K562 (cell line): ENCODE measurements around the gene ADPRH.

ENCODE experiments used
- ATF7 ChIP-seq: fragments of 450-650 bp; IDR thresholded peaks from 2 replicates; pipeline ENCODE4 v1.7.1; 2014; ENCODE audit warnings: mild to moderate bottlenecking, moderate library complexity
- BMI1 ChIP-seq: fragments of 150-350 bp; IDR thresholded peaks from 2 replicates; pipeline ENCODE4 v1.6.1; 2014; ENCODE audit warnings: low read length
- CHAMP1 ChIP-seq: fragments of 450-650 bp; IDR thresholded peaks from 2 replicates; pipeline ENCODE4 v1.6.1; 2016; ENCODE audit warnings: mild to moderate bottlenecking
- CTCF ChIP-seq, 3 experiments: IDR thresholded peaks in 2 of 3; conservative IDR thresholded peaks in 1 of 3; 2 replicates each; pipeline ENCODE4 v1.5.1; 2011 to 2012; ENCODE audit warnings: low read length in 3 of 3, mild to moderate bottlenecking in 3 of 3, control low read depth in 2 of 3, improper control_type of control experiment in 1 of 3, inconsistent platforms in 1 of 3, low read depth in 1 of 3, mixed read lengths in 1 of 3, moderate library complexity in 1 of 3; ENCODE audit not compliant: insufficient read depth in 2 of 3
- FOXM1 ChIP-seq, 2 experiments: fragments of 450-650 bp in 1 of 2; sonication (generic) in 1 of 2; formaldehyde crosslinking in 1 of 2; IDR thresholded peaks; 2 replicates each; pipeline versions ENCODE4 v1.6.1 to v1.9.0; 2017 to 2022; ENCODE audit warnings: low read depth in 2 of 2, mild to moderate bottlenecking in 2 of 2, missing genetic modification reagents in 1 of 2, moderate library complexity in 1 of 2
- HNRNPL ChIP-seq: fragments of 200-400 bp; formaldehyde crosslinking; IDR thresholded peaks from 2 replicates; pipeline ENCODE4 v1.6.1; 2017; ENCODE audit warnings: low read depth, mild to moderate bottlenecking, low read length
- NFYB ChIP-seq: IDR thresholded peaks from 2 replicates; pipeline ENCODE4 v1.6.1; 2011; ENCODE audit warnings: mild to moderate bottlenecking, moderate library complexity; ENCODE audit not compliant: insufficient read length; ENCODE audit errors: extremely low read depth
- PRDM10 ChIP-seq: fragments of 450-650 bp; IDR thresholded peaks from 2 replicates; pipeline ENCODE4 v1.6.1; 2018; ENCODE audit not compliant: partially characterized antibody
- RERE ChIP-seq: sonication (generic); formaldehyde crosslinking; IDR thresholded peaks from 2 replicates; pipeline ENCODE4 v1.8.0; 2023; ENCODE audit warnings: missing genetic modification reagents, mild to moderate bottlenecking, borderline replicate concordance
- RFX7 ChIP-seq: fragments of 250-450 bp; sonication (Bioruptor Pico); IDR thresholded peaks from 2 replicates; pipeline ENCODE4 v1.5.1; 2021; ENCODE audit warnings: mild to moderate bottlenecking
- STAT6 ChIP-seq: sonication (generic); formaldehyde crosslinking; IDR thresholded peaks from 2 replicates; pipeline ENCODE4 v1.8.1; 2023; ENCODE audit warnings: mild to moderate bottlenecking, missing genetic modification reagents
- ZNF24 ChIP-seq: fragments of 450-650 bp; IDR thresholded peaks from 2 replicates; pipeline ENCODE4 v1.6.1; 2016
- ZNF398 ChIP-seq: fragments of 250-450 bp; sonication (Bioruptor Pico); IDR thresholded peaks from 2 replicates; pipeline ENCODE4 v1.8.0; 2021; ENCODE audit warnings: moderate library complexity, mild to moderate bottlenecking, inconsistent platforms

GRCh38 chr3:119558626-119559317, 20.5 kb upstream of the ADPRH start:
- TF ChIP-seq ATF7, result no peak
- no peak for TF ChIP-seq PRDM10
- TF ChIP-seq RFX7, result no peak
- no peak for TF ChIP-seq CTCF (IDR thresholded peaks at IDR 0.05 in 2 of 3, conservative IDR thresholded peaks at IDR 0.05 in 1 of 3; ENCODE audit: insufficient read depth in 2 of 3, low read depth in 1 of 3, low read length in 3 of 3)
- TF ChIP-seq HNRNPL, result no peak
- no peak for TF ChIP-seq RERE (CRISPR knock-in tag)
- TF ChIP-seq NFYB, result no peak
- no peak for TF ChIP-seq FOXM1 (IDR thresholded peaks at IDR 0.05; ENCODE audit: low read depth)
- TF ChIP-seq FOXM1 (CRISPR knock-in tag; IDR thresholded peaks at IDR 0.05; ENCODE audit: low read depth), result no peak
- TF ChIP-seq BMI1, result no peak
- TF ChIP-seq STAT6 (CRISPR knock-in tag), result no peak
- TF ChIP-seq ZNF398 (CRISPR knock-in tag), result no peak
- TF ChIP-seq ZNF24, result no peak
- no peak for TF ChIP-seq CHAMP1
